ENCODE data around the gene CLDND2. TPM values are rescaled to one million over a fixed set of nuclear protein-coding genes. Genes with fewer than 3 reads are reported as not detected.

CLDND2 gene
- total and polyA plus RNA-seq, 9 donors, result 0.44 to 1.7 (median 0.97) TPM

DNA sequence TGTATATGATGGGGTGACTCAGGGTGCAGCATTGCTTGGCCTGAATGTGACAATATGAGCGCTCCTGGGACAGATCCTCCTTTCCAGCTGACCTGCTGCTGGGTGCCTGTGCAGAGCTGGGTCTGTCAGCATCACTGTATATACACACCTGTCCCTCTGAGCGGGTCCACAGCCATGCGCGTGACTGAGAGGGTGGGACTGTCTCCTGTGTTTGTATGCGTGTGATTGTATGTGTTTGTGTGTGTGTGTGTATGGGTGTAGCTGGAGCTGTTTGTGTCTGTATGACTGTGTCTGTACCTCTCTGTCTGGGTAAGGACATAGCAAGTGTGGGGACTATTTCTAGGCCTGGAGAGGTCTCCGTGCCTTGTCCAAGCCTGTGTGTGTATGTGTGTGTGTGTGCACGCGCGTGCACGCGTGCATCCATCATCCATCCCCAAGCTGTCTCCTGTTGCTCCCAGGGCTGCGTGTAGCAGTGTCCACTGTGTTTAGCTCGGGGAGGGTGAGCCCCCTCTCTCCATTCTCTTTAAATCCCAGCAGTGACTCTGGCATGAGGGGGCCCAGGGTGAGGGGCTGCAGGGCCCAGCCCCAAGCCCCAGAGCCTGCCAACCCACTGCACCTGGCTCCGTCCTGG lies 49.0 kb downstream of the CLDND2 start:
- no peak for DNase-seq
- H3K27me3 ChIP-seq (ENCODE audit: control insufficient read depth, insufficient read depth, low read length), result peaks cover 8% of the 10 kb centered on the region

DNA sequence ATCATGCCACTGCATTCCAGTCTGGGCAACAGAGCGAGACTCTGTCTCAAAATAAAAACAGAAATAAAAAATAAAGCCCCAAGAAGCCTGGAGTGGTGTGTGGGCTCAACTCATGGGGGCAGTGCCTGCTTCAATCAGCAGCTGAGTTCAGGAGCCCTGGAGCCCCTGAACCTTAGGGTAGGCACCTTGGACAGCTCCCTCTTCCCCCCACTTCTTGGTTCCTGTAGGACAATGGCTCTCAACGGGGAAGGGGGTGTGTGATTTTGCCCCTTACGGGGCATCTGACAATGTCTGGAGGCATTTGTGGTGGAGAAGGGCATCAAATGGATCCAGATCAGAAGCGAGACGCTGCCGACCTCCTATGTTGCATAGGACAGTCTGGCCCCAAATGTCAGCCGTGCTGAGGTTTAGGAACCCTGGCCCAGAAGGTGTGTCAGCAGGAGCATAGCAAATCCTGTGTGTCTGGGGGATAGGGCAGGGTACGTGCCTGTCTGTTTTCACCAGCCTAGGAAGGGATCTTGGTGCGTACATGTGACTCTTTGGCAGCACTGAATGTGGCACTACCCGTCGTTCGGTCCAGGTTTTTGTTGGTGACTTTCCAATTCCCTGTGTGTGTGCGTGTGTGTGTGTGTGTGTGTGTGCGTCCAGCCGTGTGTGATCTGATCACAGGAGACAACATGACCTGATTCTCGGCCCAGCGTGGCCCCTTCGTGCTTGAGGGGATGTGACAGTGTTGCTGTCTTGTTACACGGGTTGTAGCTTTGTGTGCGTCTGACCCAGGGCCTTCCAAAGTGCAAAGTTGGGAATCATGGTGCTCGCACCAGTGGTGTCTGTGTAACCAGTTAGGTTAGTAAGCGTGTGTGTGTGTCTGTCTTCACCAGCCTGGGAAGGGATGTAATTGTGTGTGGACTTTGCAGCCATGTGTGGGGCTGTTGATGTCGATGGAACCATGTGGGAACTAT lies 49.8 kb downstream of the CLDND2 start:
- H3K27ac ChIP-seq (ENCODE audit: low read length), result no peak overlapping the region
- H3K36me3 ChIP-seq (ENCODE audit: control insufficient read depth, insufficient read depth, low read length), result no peaks in the 10 kb centered on the region
- no peaks in the 10 kb centered on the region for H3K9me3 ChIP-seq (replicated peaks; ENCODE audit: control insufficient read depth, low read depth, low read length)
- no peak overlapping the region for H3K4me3 ChIP-seq (ENCODE audit: low read length)
- H3K4me1 ChIP-seq (ENCODE audit: control insufficient read depth, insufficient read depth, low read length), result no peaks in the 10 kb centered on the region
- WGBS (ENCODE audit: insufficient coverage), result 66% methylated on average over 21 of the region's 23 CpGs
- no peak for DNase-seq
- H3K27me3 ChIP-seq (ENCODE audit: control insufficient read depth, insufficient read depth, low read length), result peaks cover 6% of the 10 kb centered on the region

More for the DNA sequence above, 49.0 kb downstream of the CLDND2 start:
- H3K27ac ChIP-seq (ENCODE audit: low read length), result no peak overlapping the region
- no peaks in the 10 kb centered on the region for H3K36me3 ChIP-seq (ENCODE audit: control insufficient read depth, insufficient read depth, low read length)
- H3K9me3 ChIP-seq (replicated peaks; ENCODE audit: control insufficient read depth, low read depth, low read length), result no peaks in the 10 kb centered on the region
- no peaks in the 10 kb centered on the region for H3K4me1 ChIP-seq (ENCODE audit: control insufficient read depth, insufficient read depth, low read length)
- WGBS (ENCODE audit: insufficient coverage), result 44% methylated on average over 3 of the region's 14 CpGs
- no peak overlapping the region for H3K4me3 ChIP-seq (ENCODE audit: low read length)

DNA sequence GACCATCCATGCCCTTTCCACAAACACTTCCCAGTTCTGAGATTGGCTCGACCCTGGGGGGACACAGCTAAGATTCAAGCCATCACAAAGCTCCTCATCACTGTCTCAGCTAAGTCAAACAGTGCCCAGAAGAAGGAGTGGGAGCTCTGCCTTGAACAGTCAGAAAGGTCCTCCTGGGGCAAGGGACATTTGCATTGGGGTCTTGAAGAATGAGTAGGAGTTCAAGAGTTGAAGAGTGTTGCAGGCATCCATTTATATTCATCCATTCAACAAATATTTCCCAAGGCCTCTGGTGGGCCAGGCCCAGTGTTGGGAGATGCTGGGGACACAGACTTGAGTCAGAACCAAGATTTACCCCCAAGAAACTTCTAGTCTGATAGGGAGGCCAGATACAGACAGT lies 50.8 kb downstream of the CLDND2 start:
- DNase-seq, result no peak
- H3K36me3 ChIP-seq (ENCODE audit: control insufficient read depth, insufficient read depth, low read length), result no peaks in the 10 kb centered on the region
- 57% methylated on average over 1 of the region's 1 CpG for WGBS (ENCODE audit: insufficient coverage)
- H3K4me3 ChIP-seq (ENCODE audit: low read length), result no peak overlapping the region
- H3K27me3 ChIP-seq (ENCODE audit: control insufficient read depth, insufficient read depth, low read length), result peaks cover 5% of the 10 kb centered on the region
- no peaks in the 10 kb centered on the region for H3K4me1 ChIP-seq (ENCODE audit: control insufficient read depth, insufficient read depth, low read length)
- H3K27ac ChIP-seq (ENCODE audit: low read length), result no peak overlapping the region
- no peaks in the 10 kb centered on the region for H3K9me3 ChIP-seq (replicated peaks; ENCODE audit: control insufficient read depth, low read depth, low read length)

DNA sequence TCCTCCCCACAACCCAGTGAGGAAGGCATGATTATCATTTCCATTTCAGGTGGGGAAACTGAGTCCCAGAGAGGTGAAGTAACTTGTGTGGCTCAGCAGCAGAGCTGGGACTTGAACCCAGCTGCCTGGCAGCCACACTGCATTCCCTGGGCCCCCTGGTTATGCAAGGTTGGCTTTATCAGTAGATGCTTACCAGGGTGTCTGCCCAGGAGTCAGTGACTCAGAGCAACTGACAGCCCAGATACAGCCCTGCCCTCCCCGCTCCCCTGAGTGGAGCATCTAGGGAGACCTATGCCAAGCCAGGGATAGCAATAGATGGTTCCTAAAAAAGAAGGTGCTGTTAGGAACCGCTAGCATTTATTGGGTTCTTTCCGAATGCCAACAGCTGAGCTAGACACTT lies 51.4 kb downstream of the CLDND2 start:
- no peak overlapping the region for H3K4me3 ChIP-seq (ENCODE audit: low read length)
- no peaks in the 10 kb centered on the region for H3K9me3 ChIP-seq (replicated peaks; ENCODE audit: control insufficient read depth, low read depth, low read length)
- H3K27me3 ChIP-seq (ENCODE audit: control insufficient read depth, insufficient read depth, low read length), result peaks cover 8% of the 10 kb centered on the region
- 87% methylated on average over 3 of the region's 3 CpGs for WGBS (ENCODE audit: insufficient coverage)
- H3K27ac ChIP-seq (ENCODE audit: low read length), result no peak overlapping the region
- no peak for DNase-seq
- no peaks in the 10 kb centered on the region for H3K4me1 ChIP-seq (ENCODE audit: control insufficient read depth, insufficient read depth, low read length)
- no peaks in the 10 kb centered on the region for H3K36me3 ChIP-seq (ENCODE audit: control insufficient read depth, insufficient read depth, low read length)

Other genes starting within 250 kb of the CLDND2 start
- 0.53 TPM for gene SIGLEC9, start 244.1 kb downstream of the CLDND2 start, total RNA-seq
- 1 to 10 TPM in 5 of 8 donors, under 1 TPM in 3; 0.54 to 1.4 (median 1.1) TPM for gene SIGLEC9, start 244.1 kb downstream of the CLDND2 start, polyA plus RNA-seq (ENCODE audit: insufficient read depth in 1 of 8, insufficient read length in 8 of 8, low replicate concordance in 1 of 8)
- gene SIGLEC7, start 226.7 kb downstream of the CLDND2 start, total RNA-seq, result 0.40 TPM
- gene SIGLEC7, start 226.7 kb downstream of the CLDND2 start, polyA plus RNA-seq (ENCODE audit: insufficient read depth in 1 of 8, insufficient read length in 8 of 8, low replicate concordance in 1 of 8), result 1 to 10 TPM in 1 of 8 donors, under 1 TPM in 7; 0.41 to 1.1 (median 0.63) TPM
- gene CD33, start 143.9 kb downstream of the CLDND2 start, total RNA-seq, result 2.3 TPM
- 1 to 10 TPM; 2.2 to 3.9 (median 2.8) TPM for gene CD33, start 143.9 kb downstream of the CLDND2 start, polyA plus RNA-seq (ENCODE audit: insufficient read depth in 1 of 8, insufficient read length in 8 of 8, low replicate concordance in 1 of 8)
- gene SIGLECL1, start 117.9 kb downstream of the CLDND2 start, total RNA-seq, result not detected
- gene SIGLECL1, start 117.9 kb downstream of the CLDND2 start, polyA plus RNA-seq (ENCODE audit: insufficient read depth in 1 of 8, insufficient read length in 8 of 8, low replicate concordance in 1 of 8), result not detected
- gene IGLON5, start 57.4 kb downstream of the CLDND2 start, total RNA-seq, result not detected
- gene IGLON5, start 57.4 kb downstream of the CLDND2 start, polyA plus RNA-seq (ENCODE audit: insufficient read depth in 1 of 8, insufficient read length in 8 of 8, low replicate concordance in 1 of 8), result under 1 TPM; 0.14 to 0.73 (median 0.21) TPM
- 0.49 TPM for gene VSIG10L, start 26.9 kb downstream of the CLDND2 start, total RNA-seq
- gene VSIG10L, start 26.9 kb downstream of the CLDND2 start, polyA plus RNA-seq (ENCODE audit: insufficient read depth in 1 of 8, insufficient read length in 8 of 8, low replicate concordance in 1 of 8), result 1 to 10 TPM in 6 of 8 donors, under 1 TPM in 2; 0.80 to 1.7 (median 1.3) TPM
- gene ETFB, start 2.6 kb downstream of the CLDND2 start, total RNA-seq, result 50.1 TPM
- 10 to 100 TPM; 49.5 to 56.8 (median 53.7) TPM for gene ETFB, start 2.6 kb downstream of the CLDND2 start, polyA plus RNA-seq (ENCODE audit: insufficient read depth in 1 of 8, insufficient read length in 8 of 8, low replicate concordance in 1 of 8)
- 0.80 TPM for gene NKG7, start 3.7 kb upstream of the CLDND2 start, total RNA-seq
- 1 to 10 TPM; 1.6 to 3.9 (median 2.2) TPM for gene NKG7, start 3.7 kb upstream of the CLDND2 start, polyA plus RNA-seq (ENCODE audit: insufficient read depth in 1 of 8, insufficient read length in 8 of 8, low replicate concordance in 1 of 8)
- not detected for gene LIM2, start 19.0 kb upstream of the CLDND2 start, total RNA-seq
- gene LIM2, start 19.0 kb upstream of the CLDND2 start, polyA plus RNA-seq (ENCODE audit: insufficient read depth in 1 of 8, insufficient read length in 8 of 8, low replicate concordance in 1 of 8), result not detected
- not detected for gene C19orf84, start 21.6 kb upstream of the CLDND2 start, total RNA-seq
- gene C19orf84, start 21.6 kb upstream of the CLDND2 start, polyA plus RNA-seq (ENCODE audit: insufficient read depth in 1 of 8, insufficient read length in 8 of 8, low replicate concordance in 1 of 8), result under 1 TPM in 2 of 8 donors, not detected in 6; 0.17 to 0.44 TPM
- 0.22 TPM for gene SIGLEC10, start 48.6 kb upstream of the CLDND2 start, total RNA-seq
- gene SIGLEC10, start 48.6 kb upstream of the CLDND2 start, polyA plus RNA-seq (ENCODE audit: insufficient read depth in 1 of 8, insufficient read length in 8 of 8, low replicate concordance in 1 of 8), result 1 to 10 TPM in 6 of 8 donors, under 1 TPM in 2; 0.49 to 1.6 (median 1.1) TPM
- 0.04 TPM for gene SIGLEC8, start 89.5 kb upstream of the CLDND2 start, total RNA-seq
- under 1 TPM in 4 of 8 donors, not detected in 4; 0.06 to 0.23 (median 0.08) TPM for gene SIGLEC8, start 89.5 kb upstream of the CLDND2 start, polyA plus RNA-seq (ENCODE audit: insufficient read depth in 1 of 8, insufficient read length in 8 of 8, low replicate concordance in 1 of 8)
- not detected for gene CEACAM18, start 109.5 kb upstream of the CLDND2 start, total RNA-seq
- gene CEACAM18, start 109.5 kb upstream of the CLDND2 start, polyA plus RNA-seq (ENCODE audit: insufficient read depth in 1 of 8, insufficient read length in 8 of 8, low replicate concordance in 1 of 8), result not detected
- not detected for gene SIGLEC12, start 132.8 kb upstream of the CLDND2 start, total RNA-seq
- gene SIGLEC12, start 132.8 kb upstream of the CLDND2 start, polyA plus RNA-seq (ENCODE audit: insufficient read depth in 1 of 8, insufficient read length in 8 of 8, low replicate concordance in 1 of 8), result under 1 TPM in 5 of 8 donors, not detected in 3; 0.11 to 0.48 (median 0.20) TPM
- 0.22 TPM for gene SIGLEC6, start 162.7 kb upstream of the CLDND2 start, total RNA-seq
- under 1 TPM in 4 of 8 donors, not detected in 4; 0.07 to 0.29 (median 0.18) TPM for gene SIGLEC6, start 162.7 kb upstream of the CLDND2 start, polyA plus RNA-seq (ENCODE audit: insufficient read depth in 1 of 8, insufficient read length in 8 of 8, low replicate concordance in 1 of 8)
- 6.6 TPM for gene ZNF175, start 202.3 kb upstream of the CLDND2 start, total RNA-seq
- 1 to 10 TPM; 6.5 to 9.7 (median 7.7) TPM for gene ZNF175, start 202.3 kb upstream of the CLDND2 start, polyA plus RNA-seq (ENCODE audit: insufficient read depth in 1 of 8, insufficient read length in 8 of 8, low replicate concordance in 1 of 8)